ENCODE results near the gene RAD51AP1.
"Not testable (repeated sequence)": the region's sequence is repeated elsewhere in the genome, so short reads cannot be mapped to it uniquely, and the experiment has no call there.

The RAD51AP1 gene

GRCh38 chr12:4538207-4539160 is at the start of gene RAD51AP1:
Gene RAD51AP1, plus strand, starts transcription at chr12:4538890. Its CDS starts 50 bp downstream, at chr12:4538940.
- DNase-seq (ENCODE audit: insufficient read length, low spot score) (peak; percentile 97), FAIRE-seq (peak; percentile 99)

GRCh38 chr12:4489556-4489955 is 49.1 kb upstream of the RAD51AP1 start:
- FAIRE-seq (no peak), DNase-seq (ENCODE audit: insufficient read length, low spot score) (no peak)

- FAIRE-seq, result no peak
- no peak for DNase-seq (ENCODE audit: insufficient read length, low spot score)
Observed at GRCh38 chr12:4490973-4491372, 47.7 kb upstream of the RAD51AP1 start.

- no peak for DNase-seq (ENCODE audit: insufficient read length, low spot score)
- no peak for FAIRE-seq
Observed at GRCh38 chr12:4496145-4496838, 42.4 kb upstream of the RAD51AP1 start.

GRCh38 chr12:4499186-4499585 is 39.5 kb upstream of the RAD51AP1 start:
- FAIRE-seq (no peak), DNase-seq (ENCODE audit: insufficient read length, low spot score) (no peak)

- no peak for DNase-seq (ENCODE audit: insufficient read length, low spot score)
Observed at GRCh38 chr12:4505376-4505986, 33.2 kb upstream of the RAD51AP1 start.

GRCh38 chr12:4506430-4506829 is 32.3 kb upstream of the RAD51AP1 start:
- FAIRE-seq, result no peak

More at GRCh38 chr12:4505376-4505986, 33.2 kb upstream of the RAD51AP1 start:
- peak; percentile 38 for FAIRE-seq

GRCh38 chr12:4506870-4507269 is 31.8 kb upstream of the RAD51AP1 start:
- peak; percentile 16 for FAIRE-seq
- DNase-seq (ENCODE audit: insufficient read length, low spot score), result no peak

More at GRCh38 chr12:4506430-4506829, 32.3 kb upstream of the RAD51AP1 start:
- DNase-seq (ENCODE audit: insufficient read length, low spot score), result no peak

- FAIRE-seq; DNase-seq (ENCODE audit: insufficient read length, low spot score): not testable (repeated sequence)
Observed at GRCh38 chr12:4508503-4508902, 30.2 kb upstream of the RAD51AP1 start.

- DNase-seq (ENCODE audit: insufficient read length, low spot score); FAIRE-seq: not testable (repeated sequence)
Observed at GRCh38 chr12:4509269-4509668, 29.4 kb upstream of the RAD51AP1 start.

GRCh38 chr12:4518106-4518728 is 20.5 kb upstream of the RAD51AP1 start:
- no peak for FAIRE-seq
- DNase-seq (ENCODE audit: insufficient read length, low spot score), result peak; percentile 23

- FAIRE-seq; DNase-seq (ENCODE audit: insufficient read length, low spot score): not testable (repeated sequence)
Observed at GRCh38 chr12:4523443-4523842, 15.2 kb upstream of the RAD51AP1 start.

GRCh38 chr12:4526923-4527546 is 11.7 kb upstream of the RAD51AP1 start:
- FAIRE-seq (no peak), DNase-seq (ENCODE audit: insufficient read length, low spot score) (peak; percentile 19)

- DNase-seq (ENCODE audit: insufficient read length, low spot score) (no peak), FAIRE-seq (no peak)
Observed at GRCh38 chr12:4530160-4530559, 8.5 kb upstream of the RAD51AP1 start.

GRCh38 chr12:4530982-4531586 is 7.6 kb upstream of the RAD51AP1 start:
- no peak for FAIRE-seq
- DNase-seq (ENCODE audit: insufficient read length, low spot score), result no peak

- DNase-seq (ENCODE audit: insufficient read length, low spot score) (no peak), FAIRE-seq (no peak)
Observed at GRCh38 chr12:4535092-4535491, 3.6 kb upstream of the RAD51AP1 start.

GRCh38 chr12:4535871-4536270 is 2.8 kb upstream of the RAD51AP1 start:
- DNase-seq (ENCODE audit: insufficient read length, low spot score), result no peak
- FAIRE-seq, result no peak

GRCh38 chr12:4539167-4539870 is 629 bp downstream of the RAD51AP1 start:
- FAIRE-seq (peak; percentile 28), DNase-seq (ENCODE audit: insufficient read length, low spot score) (no peak)

- peak; percentile 65 for FAIRE-seq
- DNase-seq (ENCODE audit: insufficient read length, low spot score), result no peak
Observed at GRCh38 chr12:4540170-4540569, 1.5 kb downstream of the RAD51AP1 start.

Data from HTR-8/SVneo (cell line).